NB4 (cell line): ENCODE results near the gene APH1B.

ENCODE experiments used
- DNase-seq: peaks from one replicate; pipeline ENCODE4 v3.0.0; 2010; ENCODE audit warnings: low read depth
- H3K4me3 ChIP-seq: one replicate; pipeline ENCODE4 v1.5.1; 2011; ENCODE audit warnings: mild to moderate bottlenecking, low read depth, low read length, moderate library complexity
- CTCF ChIP-seq: IDR thresholded peaks from one replicate; pipeline ENCODE4 v1.5.1; 2012; ENCODE audit warnings: low read depth, low read length
- MYC ChIP-seq: IDR thresholded peaks from 2 replicates; pipeline ENCODE4 v1.6.1; 2011; ENCODE audit warnings: low read depth, low read length
- POLR2A ChIP-seq: IDR thresholded peaks from 2 replicates; pipeline ENCODE4 v1.6.1; 2011; ENCODE audit warnings: mild to moderate bottlenecking; ENCODE audit not compliant: insufficient read length; ENCODE audit errors: extremely low read depth
- TF ChIP-seq, protein P1 (sequence below): IDR thresholded peaks from 2 replicates; pipeline ENCODE4 v1.6.1; 2011; ENCODE audit warnings: low read depth, low read length

APH1B gene

DNA sequence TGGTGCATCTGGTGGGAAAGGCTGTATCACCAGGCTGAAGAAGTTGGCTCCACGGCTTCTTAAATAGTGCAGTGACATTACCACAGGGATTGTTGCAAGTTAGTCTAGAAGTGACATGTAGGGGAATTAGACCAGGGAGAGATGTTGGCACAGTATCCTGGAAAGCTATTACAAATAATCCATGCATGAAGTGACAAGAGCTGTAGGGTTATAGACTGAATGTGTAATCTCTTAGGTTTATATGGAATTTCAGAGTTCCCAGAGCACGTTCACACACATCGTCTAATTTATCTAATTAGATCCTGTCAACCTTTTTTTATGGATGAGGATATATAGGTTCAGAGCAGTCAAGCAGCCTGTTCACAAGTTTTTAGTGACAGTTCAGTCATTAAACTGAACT is 37.3 kb upstream of the APH1B start:
- TF ChIP-seq, protein P1, sequence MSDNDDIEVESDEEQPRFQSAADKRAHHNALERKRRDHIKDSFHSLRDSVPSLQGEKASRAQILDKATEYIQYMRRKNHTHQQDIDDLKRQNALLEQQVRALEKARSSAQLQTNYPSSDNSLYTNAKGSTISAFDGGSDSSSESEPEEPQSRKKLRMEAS = no peak
- TF ChIP-seq CTCF (no peak), POLR2A (no peak), MYC (no peak)
- no peak overlapping the region for H3K4me3 ChIP-seq
- DNase-seq = no peak

GRCh38 chr15:63241316-63241715 is 36.1 kb upstream of the APH1B start:
- TF ChIP-seq MYC = no peak
- no peak overlapping the region for H3K4me3 ChIP-seq
- no peak for DNase-seq

GRCh38 chr15:63243101-63243500 is 34.3 kb upstream of the APH1B start:
- H3K4me3 ChIP-seq = no peak overlapping the region
- no peak for TF ChIP-seq CTCF
- TF ChIP-seq POLR2A = no peak
- TF ChIP-seq MYC = no peak
- TF ChIP-seq, protein P1 = no peak
- DNase-seq = no peak

DNA sequence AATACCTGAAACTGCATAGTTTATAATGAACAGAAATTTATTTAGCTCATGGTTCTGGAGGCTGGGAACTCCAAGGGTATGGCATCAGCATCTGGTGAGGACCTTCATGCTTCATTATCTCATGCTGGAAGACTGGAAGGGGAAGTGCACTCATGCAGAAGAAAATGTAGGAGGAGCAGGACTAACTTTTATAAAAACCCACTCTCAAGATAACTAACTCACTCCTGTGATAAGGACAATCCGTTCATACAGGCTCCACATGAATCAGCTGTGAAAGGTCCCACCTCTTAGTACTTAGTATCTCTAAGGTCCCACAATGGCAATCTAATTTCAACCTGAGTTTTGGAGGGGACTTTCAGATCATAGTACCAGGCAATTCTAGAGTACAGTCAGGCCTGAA is 33.6 kb upstream of the APH1B start:
- H3K4me3 ChIP-seq = no peak overlapping the region
- DNase-seq = no peak
- TF ChIP-seq, protein P1 = no peak
- TF ChIP-seq CTCF = no peak

DNA sequence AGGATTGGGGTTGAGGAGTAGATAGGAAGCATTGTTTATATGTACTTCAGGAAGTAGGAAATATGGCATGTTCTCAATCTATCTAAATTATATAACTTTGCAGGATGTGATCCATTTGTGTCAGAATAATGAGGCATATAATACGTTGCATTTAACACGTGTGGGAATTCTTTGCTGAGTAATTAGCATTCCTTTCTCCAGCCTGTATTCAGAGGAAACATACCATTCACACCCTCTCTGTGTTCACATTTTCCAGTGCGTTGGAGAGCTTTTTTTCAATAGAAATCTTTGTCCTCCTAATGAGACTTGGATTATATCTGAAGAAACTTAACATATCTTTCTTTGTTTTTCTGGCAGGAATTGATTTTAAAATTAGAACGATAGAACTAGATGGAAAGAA is 33.0 kb upstream of the APH1B start:
- no peak overlapping the region for H3K4me3 ChIP-seq
- TF ChIP-seq, protein P1 = no peak
- no peak for TF ChIP-seq POLR2A
- no peak for TF ChIP-seq CTCF
- TF ChIP-seq MYC = no peak
- no peak for DNase-seq

DNA sequence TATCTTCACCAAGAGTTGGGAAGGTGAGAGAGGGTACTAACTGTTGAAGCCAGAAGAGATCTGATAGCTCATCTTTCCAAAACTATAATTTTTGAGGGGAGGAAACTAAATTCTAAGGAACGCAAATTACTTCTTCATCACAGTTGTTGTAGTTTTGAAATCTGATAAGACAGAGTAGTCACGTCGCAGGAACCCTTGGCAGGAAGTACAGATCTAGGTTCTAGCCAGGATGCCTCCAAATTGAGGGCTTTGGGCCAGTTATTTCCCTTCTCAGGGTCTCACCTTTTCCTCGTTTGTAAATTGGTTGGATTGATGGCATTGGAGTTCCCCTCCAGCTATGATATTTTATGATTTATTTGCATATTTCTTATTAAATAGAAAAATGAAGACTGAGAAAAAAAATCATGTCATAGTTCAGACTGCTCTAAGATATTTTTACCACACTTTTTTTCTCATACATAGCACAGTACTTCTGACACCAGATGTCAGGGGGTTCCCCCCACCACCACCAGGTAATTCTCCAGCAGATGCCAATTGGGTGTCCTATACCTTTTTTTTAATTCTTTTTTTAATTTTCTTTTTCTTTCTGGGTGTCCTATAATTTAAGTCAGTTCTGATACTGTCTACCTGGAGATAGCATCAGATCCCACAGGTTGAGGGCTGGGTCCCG is 32.3 kb upstream of the APH1B start:
- no peak for TF ChIP-seq POLR2A
- no peak for TF ChIP-seq MYC
- TF ChIP-seq CTCF = no peak
- TF ChIP-seq, protein P1 = no peak
- H3K4me3 ChIP-seq = no peak overlapping the region
- DNase-seq = no peak
